ENCODE results near the gene CTSS.

CTSS gene

GRCh38 chr1:150793221-150793620, 27.6 kb upstream of the CTSS start:
- Histone ChIP-seq H3K27ac (ENCODE audit: low read length) (no peak overlapping the region), H3K9me2 (replicated peaks; ENCODE audit: insufficient read depth, low read length) (no peaks in the 10 kb centered on the region), H3K9me3 (replicated peaks; ENCODE audit: insufficient read depth, low read length) (no peaks in the 10 kb centered on the region), H3K9ac (ENCODE audit: low read length) (no peak overlapping the region), H3K4me2 (ENCODE audit: low read depth, low read length) (no peak overlapping the region), H3K4me3 (ENCODE audit: low read length) (no peak overlapping the region), H4K20me1 (ENCODE audit: insufficient read depth, low read length) (no peaks in the 10 kb centered on the region), H3K79me2 (ENCODE audit: low read length) (no peaks in the 10 kb centered on the region), H3K27me3 (replicated peaks; ENCODE audit: insufficient read depth, low read length) (no peaks in the 10 kb centered on the region), H2AFZ (ENCODE audit: low read length) (no peak overlapping the region), H3K36me3 (replicated peaks; ENCODE audit: insufficient read depth, low read length) (no peaks in the 10 kb centered on the region), H3K4me1 (ENCODE audit: low read length) (no peaks in the 10 kb centered on the region), H3F3A (ENCODE audit: insufficient read depth, low read length) (no peaks in the 10 kb centered on the region)
- DNase-seq: no peak
- no peak for TF ChIP-seq CTCF (IDR thresholded peaks at IDR 0.05; ENCODE audit: low read length)
- no peak for TF ChIP-seq EZH2 (optimal IDR thresholded peaks at IDR 0.05; ENCODE audit: low read depth, low read length)
- no peak for TF ChIP-seq EZH2phosphoT487 (IDR thresholded peaks at IDR 0.05; ENCODE audit: low read length)

GRCh38 chr1:150791585-150791984, 26.0 kb upstream of the CTSS start:
- Histone ChIP-seq H2AFZ (ENCODE audit: low read length) (no peak overlapping the region), H3K36me3 (replicated peaks; ENCODE audit: insufficient read depth, low read length) (no peaks in the 10 kb centered on the region), H3K9me3 (replicated peaks; ENCODE audit: insufficient read depth, low read length) (no peaks in the 10 kb centered on the region), H3K27ac (ENCODE audit: low read length) (no peak overlapping the region), H3K79me2 (ENCODE audit: low read length) (no peaks in the 10 kb centered on the region), H3K9me2 (replicated peaks; ENCODE audit: insufficient read depth, low read length) (no peaks in the 10 kb centered on the region), H4K20me1 (ENCODE audit: insufficient read depth, low read length) (no peaks in the 10 kb centered on the region), H3K4me3 (ENCODE audit: low read length) (no peak overlapping the region), H3K27me3 (replicated peaks; ENCODE audit: insufficient read depth, low read length) (no peaks in the 10 kb centered on the region), H3K4me1 (ENCODE audit: low read length) (no peaks in the 10 kb centered on the region), H3F3A (ENCODE audit: insufficient read depth, low read length) (no peaks in the 10 kb centered on the region), H3K9ac (ENCODE audit: low read length) (no peak overlapping the region), H3K4me2 (ENCODE audit: low read depth, low read length) (no peak overlapping the region)
- no peak for DNase-seq
- no peak for TF ChIP-seq CTCF (IDR thresholded peaks at IDR 0.05; ENCODE audit: low read length)
- no peak for TF ChIP-seq EZH2 (optimal IDR thresholded peaks at IDR 0.05; ENCODE audit: low read depth, low read length)
- no peak for TF ChIP-seq EZH2phosphoT487 (IDR thresholded peaks at IDR 0.05; ENCODE audit: low read length)

GRCh38 chr1:150789396-150789795, 23.8 kb upstream of the CTSS start:
- Histone ChIP-seq H4K20me1 (ENCODE audit: insufficient read depth, low read length) (no peaks in the 10 kb centered on the region), H3K9me2 (replicated peaks; ENCODE audit: insufficient read depth, low read length) (no peaks in the 10 kb centered on the region), H3K79me2 (ENCODE audit: low read length) (no peaks in the 10 kb centered on the region), H3F3A (ENCODE audit: insufficient read depth, low read length) (no peaks in the 10 kb centered on the region), H2AFZ (ENCODE audit: low read length) (no peak overlapping the region), H3K4me1 (ENCODE audit: low read length) (no peaks in the 10 kb centered on the region), H3K9ac (ENCODE audit: low read length) (no peak overlapping the region), H3K36me3 (replicated peaks; ENCODE audit: insufficient read depth, low read length) (no peaks in the 10 kb centered on the region), H3K9me3 (replicated peaks; ENCODE audit: insufficient read depth, low read length) (no peaks in the 10 kb centered on the region), H3K4me3 (ENCODE audit: low read length) (no peak overlapping the region), H3K4me2 (ENCODE audit: low read depth, low read length) (no peak overlapping the region), H3K27ac (ENCODE audit: low read length) (no peak overlapping the region), H3K27me3 (replicated peaks; ENCODE audit: insufficient read depth, low read length) (no peaks in the 10 kb centered on the region)
- no peak for TF ChIP-seq EZH2phosphoT487 (IDR thresholded peaks at IDR 0.05; ENCODE audit: low read length)
- no peak for TF ChIP-seq EZH2 (optimal IDR thresholded peaks at IDR 0.05; ENCODE audit: low read depth, low read length)
- no peak for TF ChIP-seq CTCF (IDR thresholded peaks at IDR 0.05; ENCODE audit: low read length)
- DNase-seq: no peak

All from MM.1S (cell line).